Left lung (tissue), 10 donors: ENCODE results near the gene DCBLD1. TPM values are rescaled to one million over a fixed set of nuclear protein-coding genes. Genes with fewer than 3 reads are reported as not detected.

Experiments used
- ATAC-seq: fragments of 200-7000 bp; cut with Tn5 transposase; one replicate; pipeline ENCODE4 v1.9.1; 2020; ENCODE audit warnings: moderate library complexity
- DNase-seq, 4 donors: peaks; one replicate each; pipeline ENCODE4 v3.0.0-alpha.2; 2013 to 2020
- H3K27ac ChIP-seq, 2 donors: fragments of 200-600 bp; sonication (generic) in 1 of 2; one replicate each; pipeline versions ENCODE4 v1.5.0 to v1.8.0; 2020 to 2021
- H3K27me3 ChIP-seq, 2 donors: fragments of 200-600 bp; sonication (generic) in 1 of 2; one replicate each; pipeline versions ENCODE4 v1.5.0 to v1.8.0; 2020 to 2021
- H3K36me3 ChIP-seq, 2 donors: fragments of 200-600 bp; sonication (generic) in 1 of 2; one replicate each; pipeline versions ENCODE4 v1.5.0 to v1.8.0; 2020 to 2021
- H3K4me1 ChIP-seq, 2 donors: fragments of 200-600 bp; one replicate each; pipeline ENCODE4 v1.8.0; 2021
- H3K4me3 ChIP-seq, 2 donors: fragments of 200-600 bp; sonication (generic) in 1 of 2; one replicate each; pipeline versions ENCODE4 v1.5.0 to v1.8.0; 2020 to 2021; ENCODE audit warnings: mild to moderate bottlenecking in 1 of 2
- H3K9me3 ChIP-seq, 2 donors: fragments of 200-600 bp; sonication (generic) in 1 of 2; one replicate each; pipeline versions ENCODE4 v1.5.0 to v1.8.0; 2020 to 2021
- intact Hi-C, 2 donors: fragments of 100-400 bp; cut with DNase I; formaldehyde crosslinking; loops; one replicate each; pipeline versions ENCODE4 v1.11.2 to v1.14.2; 2022
- polyA plus RNA-seq, 6 donors: library from polyadenylated mRNA; unstranded; fragments of 120-200 nt; gene quantifications; one replicate each; pipeline ENCODE4 v1.2.1, GENCODE V29; 2013; ENCODE audit not compliant: insufficient read length in 6 of 6
- total RNA-seq, 2 donors: library from RNA; stranded (reverse); fragmentation: NEBNext Ultra II Directional; extraction: Animal tissue kit (Norgen Biotek cat#: 25700); gene quantifications; one replicate each; pipeline ENCODE4 v1.2.1, GENCODE V29; 2021
- TF ChIP-seq, protein P1 (sequence below), 2 donors: fragments of 200-600 bp; sonication (generic) in 1 of 2; IDR thresholded peaks; one replicate each; pipeline versions ENCODE4 v1.5.0 to v1.8.0; 2021; ENCODE audit warnings: antibody characterized with exemption in 2 of 2
- donor health status: DM: no; HTN: yes; CAD: no.
- donor health status: DM: no; HTN: no; CAD: no.

Gene DCBLD1
- total and polyA plus RNA-seq, 8 donors: 20.8 to 55.8 (median 35.8) TPM

DNA sequence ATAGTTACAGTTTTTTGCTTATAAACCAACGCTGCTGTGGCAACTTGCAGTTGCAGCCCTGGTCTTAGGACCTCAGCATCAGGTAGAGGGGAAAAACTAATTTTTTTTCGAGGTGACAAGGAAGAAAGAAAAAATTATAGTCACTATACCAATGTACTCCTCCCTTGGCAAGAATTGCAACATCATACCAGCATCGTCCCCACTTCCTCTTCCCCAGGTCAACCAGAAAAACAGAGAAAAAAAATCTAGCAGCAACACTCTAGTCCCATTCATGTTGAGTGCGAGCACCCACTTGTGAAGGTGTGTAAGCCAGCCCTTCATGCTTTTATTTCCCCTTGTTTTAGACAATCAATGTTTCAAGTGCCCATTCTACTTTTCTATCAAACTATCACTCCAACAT, 13.1 kb upstream of the DCBLD1 start:
- DNase-seq: no peak
- H3K27ac ChIP-seq: no peak overlapping the region
- no peaks in the 10 kb centered on the region for H3K9me3 ChIP-seq
- H3K4me1 ChIP-seq: no peaks in the 10 kb centered on the region
- no peak for ATAC-seq
- TF ChIP-seq, protein P1, sequence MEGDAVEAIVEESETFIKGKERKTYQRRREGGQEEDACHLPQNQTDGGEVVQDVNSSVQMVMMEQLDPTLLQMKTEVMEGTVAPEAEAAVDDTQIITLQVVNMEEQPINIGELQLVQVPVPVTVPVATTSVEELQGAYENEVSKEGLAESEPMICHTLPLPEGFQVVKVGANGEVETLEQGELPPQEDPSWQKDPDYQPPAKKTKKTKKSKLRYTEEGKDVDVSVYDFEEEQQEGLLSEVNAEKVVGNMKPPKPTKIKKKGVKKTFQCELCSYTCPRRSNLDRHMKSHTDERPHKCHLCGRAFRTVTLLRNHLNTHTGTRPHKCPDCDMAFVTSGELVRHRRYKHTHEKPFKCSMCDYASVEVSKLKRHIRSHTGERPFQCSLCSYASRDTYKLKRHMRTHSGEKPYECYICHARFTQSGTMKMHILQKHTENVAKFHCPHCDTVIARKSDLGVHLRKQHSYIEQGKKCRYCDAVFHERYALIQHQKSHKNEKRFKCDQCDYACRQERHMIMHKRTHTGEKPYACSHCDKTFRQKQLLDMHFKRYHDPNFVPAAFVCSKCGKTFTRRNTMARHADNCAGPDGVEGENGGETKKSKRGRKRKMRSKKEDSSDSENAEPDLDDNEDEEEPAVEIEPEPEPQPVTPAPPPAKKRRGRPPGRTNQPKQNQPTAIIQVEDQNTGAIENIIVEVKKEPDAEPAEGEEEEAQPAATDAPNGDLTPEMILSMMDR (IDR thresholded peaks at IDR 0.05): no peak
- H3K27me3 ChIP-seq: no peaks in the 10 kb centered on the region
- H3K36me3 ChIP-seq: no peaks in the 10 kb centered on the region
- H3K4me3 ChIP-seq: no peak overlapping the region
- intact Hi-C loops: no loop called here

DNA sequence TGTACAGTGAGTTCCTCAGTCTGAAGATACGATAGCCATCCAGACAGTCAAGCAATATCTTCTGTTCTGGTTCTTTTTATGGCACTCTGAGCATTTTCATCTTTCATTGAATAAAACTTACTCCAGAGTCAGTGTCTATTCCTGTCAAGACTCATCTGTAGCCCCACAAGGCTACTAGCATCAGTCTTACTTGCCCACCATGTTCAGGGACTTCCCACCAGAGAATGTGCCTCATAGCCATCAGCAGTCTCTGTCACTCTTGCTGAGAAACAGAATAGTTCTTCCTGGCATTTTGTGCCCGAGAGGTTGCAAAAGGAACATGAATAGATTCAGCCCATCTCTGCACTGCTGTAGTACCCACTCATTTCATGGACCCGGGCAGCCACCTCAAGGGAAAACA, 12.7 kb upstream of the DCBLD1 start:
- no peak for ATAC-seq
- H3K27ac ChIP-seq: no peak overlapping the region
- intact Hi-C loops: no loop called here
- H3K36me3 ChIP-seq: no peaks in the 10 kb centered on the region
- no peaks in the 10 kb centered on the region for H3K9me3 ChIP-seq
- H3K4me1 ChIP-seq: no peaks in the 10 kb centered on the region
- H3K27me3 ChIP-seq: no peaks in the 10 kb centered on the region
- H3K4me3 ChIP-seq: no peak overlapping the region
- TF ChIP-seq, protein P1 (IDR thresholded peaks at IDR 0.05): no peak
- no peak for DNase-seq

DNA sequence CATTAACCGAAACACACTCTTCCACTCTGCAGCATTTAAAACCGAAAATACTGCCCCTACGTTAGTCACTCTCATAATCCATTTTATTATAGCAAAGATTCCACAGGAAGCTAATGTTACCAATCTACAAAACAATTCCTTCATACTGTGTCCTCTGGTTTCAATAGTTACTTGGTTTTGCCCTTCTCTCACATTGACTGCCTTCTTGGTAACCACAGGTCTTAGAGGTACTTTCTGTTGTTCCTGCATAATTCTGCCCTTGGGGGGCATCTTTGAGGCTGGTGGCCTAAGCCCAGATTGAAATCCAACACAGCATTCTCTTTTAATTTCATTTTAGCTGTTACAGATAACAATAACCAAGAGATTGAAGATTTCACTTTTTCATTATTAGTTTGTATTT, 9.8 kb upstream of the DCBLD1 start:
- H3K36me3 ChIP-seq: no peaks in the 10 kb centered on the region
- no peaks in the 10 kb centered on the region for H3K27me3 ChIP-seq
- DNase-seq (no peak), ATAC-seq (no peak)
- TF ChIP-seq, protein P1 (IDR thresholded peaks at IDR 0.05): no peak
- H3K9me3 ChIP-seq: no peaks in the 10 kb centered on the region
- no peak overlapping the region for H3K4me3 ChIP-seq
- H3K27ac ChIP-seq: no peak overlapping the region
- no peaks in the 10 kb centered on the region for H3K4me1 ChIP-seq
- intact Hi-C loops: no loop called here

DNA sequence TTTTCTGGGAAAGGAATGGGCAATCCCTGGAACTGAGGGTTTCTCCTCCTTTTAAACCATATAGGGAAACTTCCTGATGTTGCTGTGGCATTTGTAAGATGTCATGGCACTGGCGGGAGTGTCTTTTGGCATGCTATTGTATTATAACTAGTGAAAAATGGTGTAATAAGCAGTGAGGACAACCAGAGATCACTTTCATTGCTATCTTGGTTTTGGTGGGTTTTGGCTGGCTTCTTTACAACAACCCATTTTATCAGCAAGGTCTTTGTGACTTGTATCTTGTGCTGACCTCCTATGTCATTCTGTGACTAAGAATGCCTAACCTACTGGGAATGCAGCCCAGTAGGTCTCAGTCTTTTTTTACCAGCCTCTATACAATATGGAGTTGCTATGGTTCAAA, 9.1 kb upstream of the DCBLD1 start:
- H3K4me1 ChIP-seq: no peaks in the 10 kb centered on the region
- H3K27me3 ChIP-seq: no peaks in the 10 kb centered on the region
- no peaks in the 10 kb centered on the region for H3K36me3 ChIP-seq
- H3K4me3 ChIP-seq: no peak overlapping the region
- no peaks in the 10 kb centered on the region for H3K9me3 ChIP-seq
- intact Hi-C loops: no loop called here
- DNase-seq (no peak), ATAC-seq (no peak)
- H3K27ac ChIP-seq: no peak overlapping the region
- TF ChIP-seq, protein P1 (IDR thresholded peaks at IDR 0.05): no peak

DNA sequence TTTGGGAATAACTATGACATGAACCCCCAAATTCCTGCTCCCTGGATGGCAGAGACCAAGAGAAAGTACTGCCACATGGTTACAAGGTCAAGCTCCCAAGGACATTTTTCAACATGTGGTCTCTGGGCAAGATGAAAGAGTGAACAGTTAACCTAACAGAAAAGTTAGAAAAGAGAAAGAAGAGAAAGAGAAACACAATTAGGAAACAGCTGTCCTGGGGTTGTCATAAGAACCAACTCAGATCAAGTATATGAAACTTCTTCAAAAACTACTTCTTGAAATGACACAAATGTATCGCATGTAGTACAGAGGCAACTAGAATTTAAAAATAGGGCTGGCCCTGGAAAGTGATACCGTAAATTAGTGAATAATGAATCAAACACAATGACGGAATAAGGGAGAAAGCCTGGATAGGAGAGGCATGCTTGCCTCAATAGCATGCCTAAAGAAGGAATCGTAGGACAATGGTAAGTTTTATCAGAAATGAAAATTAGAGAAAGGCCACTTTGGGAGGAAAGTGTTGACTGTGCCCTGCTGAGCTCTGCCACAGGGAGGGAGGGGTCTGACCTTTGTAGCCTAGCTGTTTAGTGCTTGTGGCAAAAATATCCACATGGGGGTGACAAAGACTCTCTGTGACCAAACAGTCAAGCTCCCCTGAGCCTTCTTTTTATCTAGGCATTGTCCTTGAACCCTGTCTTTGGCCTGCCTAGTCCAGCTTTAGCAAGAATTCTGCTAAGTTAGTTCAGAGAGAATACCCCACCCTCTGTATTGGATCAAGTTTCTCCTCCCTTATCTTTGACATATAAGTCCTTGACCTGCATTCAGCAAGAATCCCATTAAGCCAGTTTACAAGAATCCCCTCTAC, 4.3 kb upstream of the DCBLD1 start:
- DNase-seq: no peak

More for the DNA sequence above, 4.3 kb upstream of the DCBLD1 start:
- H3K36me3 ChIP-seq: no peaks in the 10 kb centered on the region
- H3K4me1 ChIP-seq: peaks cover 0 to 11% of the 10 kb centered on the region in 2 donors
- intact Hi-C loops: no loop called here
- no peak overlapping the region for H3K27ac ChIP-seq
- H3K9me3 ChIP-seq: no peaks in the 10 kb centered on the region
- TF ChIP-seq, protein P1 (IDR thresholded peaks at IDR 0.05): peak; percentile 11 to 24
- H3K27me3 ChIP-seq: peaks cover 0 to 26% of the 10 kb centered on the region in 2 donors
- H3K4me3 ChIP-seq: no peak overlapping the region
- ATAC-seq: no peak
